Adrenal gland (tissue), 5 donors: Measurements from ENCODE around the gene WDR47.

Experiments used
- POLR2A ChIP-seq, 2 donors: fragments of 450-650 bp; IDR thresholded peaks; one replicate each; pipeline ENCODE4 v1.6.1; 2017; ENCODE audit warnings: antibody characterized with exemption in 2 of 2, mild to moderate bottlenecking in 2 of 2, moderate library complexity in 1 of 2
- TF ChIP-seq, protein P1 (sequence below), 6 experiments: fragments of 450-650 bp in 4 of 6; fragments of 200-600 bp in 2 of 6; sonication (generic) in 1 of 6; IDR thresholded peaks; 1 replicate in 5 of 6; 2 replicates in 1 of 6; pipeline versions ENCODE4 v1.5.1 to v1.8.0; 2016 to 2021; ENCODE audit warnings: antibody characterized with exemption in 6 of 6, mild to moderate bottlenecking in 2 of 6, moderate library complexity in 1 of 6
- donor health status: DM: no; HTN: no; CAD: no.

- TF ChIP-seq, protein P1, sequence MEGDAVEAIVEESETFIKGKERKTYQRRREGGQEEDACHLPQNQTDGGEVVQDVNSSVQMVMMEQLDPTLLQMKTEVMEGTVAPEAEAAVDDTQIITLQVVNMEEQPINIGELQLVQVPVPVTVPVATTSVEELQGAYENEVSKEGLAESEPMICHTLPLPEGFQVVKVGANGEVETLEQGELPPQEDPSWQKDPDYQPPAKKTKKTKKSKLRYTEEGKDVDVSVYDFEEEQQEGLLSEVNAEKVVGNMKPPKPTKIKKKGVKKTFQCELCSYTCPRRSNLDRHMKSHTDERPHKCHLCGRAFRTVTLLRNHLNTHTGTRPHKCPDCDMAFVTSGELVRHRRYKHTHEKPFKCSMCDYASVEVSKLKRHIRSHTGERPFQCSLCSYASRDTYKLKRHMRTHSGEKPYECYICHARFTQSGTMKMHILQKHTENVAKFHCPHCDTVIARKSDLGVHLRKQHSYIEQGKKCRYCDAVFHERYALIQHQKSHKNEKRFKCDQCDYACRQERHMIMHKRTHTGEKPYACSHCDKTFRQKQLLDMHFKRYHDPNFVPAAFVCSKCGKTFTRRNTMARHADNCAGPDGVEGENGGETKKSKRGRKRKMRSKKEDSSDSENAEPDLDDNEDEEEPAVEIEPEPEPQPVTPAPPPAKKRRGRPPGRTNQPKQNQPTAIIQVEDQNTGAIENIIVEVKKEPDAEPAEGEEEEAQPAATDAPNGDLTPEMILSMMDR (IDR thresholded peaks at IDR 0.05) = no peak
- TF ChIP-seq POLR2A (IDR thresholded peaks at IDR 0.05) = no peak
Observed at GRCh38 chr1:109084563-109085517, 42.9 kb upstream of the WDR47 start.
